HG02798 (cell line): ENCODE results near the gene CSTA.

Experiments
- ATAC-seq: cut with Tn5 transposase; IDR thresholded peaks from one replicate; pipeline ENCODE4 v1.9.1; 2021; ENCODE audit warnings: mild to moderate bottlenecking; ENCODE audit not compliant: unreplicated experiment, poor library complexity

CSTA gene

DNA sequence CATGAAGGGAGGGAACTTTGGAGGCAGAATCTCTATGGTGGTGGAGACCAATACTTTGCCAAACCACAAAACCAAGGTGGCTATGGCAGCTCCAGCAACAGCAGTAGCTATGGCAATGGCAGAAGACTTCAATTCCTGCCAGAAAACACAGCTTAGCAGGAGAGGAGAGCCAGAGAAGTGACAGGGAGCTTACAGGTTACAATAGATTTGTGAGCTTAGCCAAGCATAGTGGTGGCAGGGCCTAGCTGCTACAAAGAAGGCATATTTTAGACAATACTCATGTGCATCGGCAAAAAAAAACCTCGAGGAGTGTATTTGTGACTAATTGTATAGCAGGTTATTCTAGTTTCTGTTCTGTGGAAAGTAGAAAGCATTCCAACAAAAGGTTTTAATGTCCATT, 6.4 kb upstream of the CSTA start:
- ATAC-seq: no peak

DNA sequence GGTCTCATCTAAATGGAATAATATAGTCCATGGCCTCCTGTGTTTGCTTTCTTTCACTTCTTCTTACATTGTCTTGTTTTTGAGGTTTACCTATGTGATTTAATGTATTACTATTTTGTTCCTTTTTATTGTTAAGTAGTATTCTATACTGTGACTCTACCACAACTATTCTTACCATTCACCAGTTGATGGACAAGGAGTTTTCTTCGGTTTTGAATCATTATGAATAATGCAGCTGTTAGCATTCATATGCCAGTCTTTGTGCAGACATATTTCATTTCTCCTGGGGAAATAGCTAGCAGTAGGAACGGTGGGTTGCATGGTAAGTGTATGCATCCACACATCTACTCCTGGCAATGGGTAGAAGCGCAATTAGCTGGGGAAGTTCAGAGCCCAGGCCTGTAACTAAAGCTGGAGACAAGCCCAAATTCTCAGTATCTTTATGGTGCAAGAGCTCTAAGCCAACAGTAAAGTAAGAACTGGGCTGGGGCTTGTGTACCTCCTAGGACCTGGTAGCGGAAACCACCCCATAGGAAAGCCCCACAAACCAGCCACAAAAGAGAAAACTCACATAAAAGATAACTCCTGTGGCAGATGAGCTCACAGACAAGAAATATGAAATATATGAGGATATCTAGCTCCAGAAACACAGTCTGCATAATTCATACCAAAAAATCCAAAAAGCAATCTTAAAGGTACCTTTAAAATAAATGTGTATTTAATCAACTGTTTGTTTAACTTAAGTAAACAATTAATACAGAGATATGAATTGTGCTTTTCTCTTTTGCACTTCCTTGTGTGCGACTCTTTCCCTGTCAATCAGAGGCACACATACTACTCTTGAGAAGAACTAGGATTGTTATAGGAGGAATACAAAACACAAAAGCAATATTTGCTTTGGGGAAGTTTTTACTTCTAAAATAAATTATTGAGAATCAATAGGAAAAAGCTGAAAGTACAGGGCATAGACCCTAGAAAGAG, 2.7 kb upstream of the CSTA start:
- peak; percentile 78 for ATAC-seq

DNA sequence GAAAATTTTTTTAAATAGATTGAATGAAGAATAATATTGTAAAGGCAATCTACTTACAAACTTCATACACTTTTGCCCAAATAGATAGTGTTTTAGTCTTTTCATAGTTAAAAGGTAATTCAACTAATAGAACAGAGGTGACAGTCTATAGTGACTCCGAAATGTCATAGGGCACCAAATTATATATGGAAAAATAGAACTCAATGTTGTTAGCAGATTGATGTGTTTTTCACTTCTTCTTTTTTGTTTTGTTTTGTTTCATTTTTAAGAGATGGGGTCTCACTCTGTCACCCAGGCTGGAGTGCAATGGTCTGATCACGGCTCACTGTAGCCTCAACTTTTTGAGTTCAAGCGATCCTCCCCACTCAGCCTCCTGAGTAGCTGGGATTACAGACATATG, 721 bp downstream of the CSTA start:
- no peak for ATAC-seq

DNA sequence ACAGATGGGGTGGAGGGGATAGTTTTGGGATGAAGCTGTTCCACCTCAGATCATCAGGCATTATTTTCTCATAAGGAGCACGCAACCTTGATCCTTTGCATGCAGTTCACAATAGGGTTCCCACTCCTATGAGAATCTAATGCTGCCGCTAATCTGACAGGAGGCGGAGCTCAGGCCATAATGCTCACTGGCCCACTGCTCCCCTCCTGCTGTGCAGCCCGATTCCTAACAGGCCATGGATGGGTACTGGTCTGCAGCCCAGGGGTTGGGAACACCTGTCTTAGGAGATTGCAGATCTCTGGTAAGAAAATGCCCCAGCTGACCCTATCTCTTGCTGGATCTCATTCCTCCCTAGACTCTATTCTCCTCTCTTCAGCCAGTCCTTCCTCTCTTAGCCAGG, 6.8 kb downstream of the CSTA start:
- no peak for ATAC-seq

DNA sequence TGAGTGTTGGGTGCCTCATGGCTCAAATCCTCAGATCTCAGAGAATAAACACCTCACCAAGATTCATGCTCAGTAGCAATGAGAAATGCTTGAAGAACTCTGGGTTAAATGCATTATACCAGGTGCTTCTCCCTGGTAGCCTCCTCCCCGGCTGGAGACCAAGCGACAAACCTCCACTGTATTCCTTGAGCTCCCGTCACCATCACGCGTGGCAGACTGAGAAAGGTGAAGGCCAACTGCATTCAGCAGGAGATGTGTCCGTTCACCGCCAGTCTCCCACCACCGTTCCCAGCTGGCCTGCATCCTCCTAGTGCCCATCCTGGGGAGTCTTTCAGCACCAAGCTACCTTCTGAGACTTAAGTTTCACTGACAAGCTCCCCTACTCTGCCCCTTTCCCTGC, 7.5 kb downstream of the CSTA start:
- no peak for ATAC-seq

DNA sequence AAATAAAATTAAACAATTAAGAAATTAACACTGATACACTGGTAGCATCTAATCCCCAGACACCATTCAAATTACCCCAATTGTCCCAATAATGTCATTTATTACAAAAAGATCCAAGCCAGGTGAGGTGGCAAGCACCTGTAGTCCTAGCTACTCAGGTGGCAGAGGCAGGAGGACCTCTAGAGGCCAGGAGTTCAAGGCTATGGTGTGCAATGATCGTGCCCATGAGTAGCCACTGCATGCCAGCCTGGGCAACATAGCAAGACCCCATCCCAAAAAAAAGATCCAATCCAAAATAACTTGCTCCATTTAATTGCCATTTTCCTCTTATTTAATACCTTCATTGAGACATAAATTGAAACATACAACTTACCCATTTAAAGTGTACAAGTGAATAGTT, 17.8 kb downstream of the CSTA start:
- ATAC-seq: no peak

DNA sequence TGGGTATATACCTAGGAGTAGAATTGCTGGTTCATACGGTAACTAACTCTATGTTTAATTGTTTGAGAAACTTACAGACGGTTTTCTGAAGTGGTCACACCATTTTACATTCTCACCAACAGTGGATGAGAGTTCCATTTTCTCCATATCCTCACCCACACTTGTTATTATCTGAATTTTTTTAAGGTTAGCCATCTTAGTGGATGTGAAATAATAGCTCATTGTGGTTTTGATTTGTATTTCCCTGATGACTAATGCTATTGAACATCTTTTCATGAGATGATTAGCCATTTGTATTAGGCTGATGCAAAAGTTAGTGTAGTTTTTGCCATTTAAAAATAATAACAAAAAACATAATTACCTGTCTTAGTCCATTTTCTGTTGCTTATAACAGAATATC, 18.6 kb downstream of the CSTA start:
- no peak for ATAC-seq

DNA sequence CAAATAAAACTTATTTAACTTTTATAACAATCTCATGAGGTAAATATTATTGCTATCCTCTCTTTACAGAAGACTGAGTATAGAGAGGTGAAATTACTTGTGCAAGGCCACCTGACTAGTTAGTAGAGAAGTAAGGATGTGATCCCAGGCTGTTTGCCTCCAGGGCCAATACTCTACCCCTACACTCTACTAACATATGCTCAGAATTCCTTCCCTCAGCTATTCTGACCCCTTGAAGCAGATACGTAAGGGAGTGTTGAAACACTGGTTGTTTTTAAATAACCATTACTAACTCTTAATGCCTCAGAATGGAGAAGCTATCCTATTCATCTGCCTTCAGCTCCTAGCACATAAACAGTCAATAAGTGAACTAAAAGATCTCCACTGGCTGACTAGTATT, 24.1 kb downstream of the CSTA start:
- no peak for ATAC-seq

DNA sequence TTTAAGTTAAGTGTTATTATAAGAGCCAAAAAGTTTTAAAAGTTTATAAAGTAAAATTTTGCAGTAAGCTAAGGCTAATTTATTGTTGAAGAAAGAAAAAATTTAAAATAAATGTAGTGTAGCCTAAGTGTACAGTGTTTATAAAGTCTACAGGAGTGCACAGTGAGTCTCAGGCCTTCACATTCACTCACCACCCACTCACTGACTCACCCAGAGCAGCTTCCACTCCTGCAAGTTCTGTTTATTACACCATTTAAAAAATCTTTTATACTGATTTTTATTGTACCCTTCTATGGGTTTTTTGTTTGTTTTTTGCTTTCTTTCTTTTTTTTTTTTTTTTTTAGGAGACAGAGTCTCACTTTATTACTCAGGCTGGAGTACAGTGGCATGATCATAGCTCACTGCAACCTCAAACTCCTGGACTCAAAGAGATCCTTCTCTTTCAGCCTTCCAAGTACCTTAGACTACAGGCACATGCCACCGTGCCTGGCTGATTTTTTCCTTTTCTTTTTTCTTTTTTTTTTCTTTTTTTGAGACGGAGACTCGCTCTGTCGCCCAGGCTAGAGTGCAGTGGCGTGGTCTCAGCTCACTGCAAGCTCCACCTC, 25.9 kb downstream of the CSTA start:
- ATAC-seq: no peak

DNA sequence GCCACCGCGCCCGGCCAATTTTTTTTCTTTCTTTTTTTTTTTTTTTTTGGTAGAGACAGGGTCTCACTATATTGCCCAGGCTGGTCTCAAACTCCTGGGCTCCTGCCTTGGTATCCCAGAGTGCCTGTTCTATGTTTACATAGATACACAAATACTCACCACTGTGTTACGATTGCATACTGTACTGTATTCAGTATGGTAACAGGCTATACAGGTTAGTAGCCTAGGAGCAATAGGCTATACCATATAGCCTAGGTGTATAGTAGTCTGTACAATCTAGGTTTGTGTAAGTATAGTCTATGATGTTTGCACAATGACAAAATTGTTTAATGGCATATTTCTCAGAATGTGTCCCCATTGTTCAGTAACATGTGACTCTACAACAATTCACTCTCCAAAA, 26.6 kb downstream of the CSTA start:
- ATAC-seq: no peak

DNA sequence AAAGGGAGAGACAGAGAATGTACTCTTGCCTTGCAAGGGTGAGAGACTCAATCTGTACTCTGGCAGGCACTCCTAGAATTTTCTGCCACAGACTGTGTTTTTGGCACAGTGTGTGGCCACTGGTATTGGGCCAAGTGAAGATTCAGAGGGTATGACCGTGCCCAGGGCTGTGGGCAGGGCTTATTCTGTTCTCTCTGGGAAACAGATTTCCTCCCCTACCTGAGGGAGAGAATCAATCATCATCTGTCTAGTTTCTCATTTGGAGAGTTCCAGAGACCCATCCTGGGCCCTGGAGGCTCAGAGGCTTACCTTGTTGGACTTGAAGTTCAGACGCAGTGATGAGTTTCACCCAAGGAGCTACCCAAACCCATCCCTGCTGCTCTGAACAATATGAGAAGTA, 28.2 kb downstream of the CSTA start:
- ATAC-seq: no peak

DNA sequence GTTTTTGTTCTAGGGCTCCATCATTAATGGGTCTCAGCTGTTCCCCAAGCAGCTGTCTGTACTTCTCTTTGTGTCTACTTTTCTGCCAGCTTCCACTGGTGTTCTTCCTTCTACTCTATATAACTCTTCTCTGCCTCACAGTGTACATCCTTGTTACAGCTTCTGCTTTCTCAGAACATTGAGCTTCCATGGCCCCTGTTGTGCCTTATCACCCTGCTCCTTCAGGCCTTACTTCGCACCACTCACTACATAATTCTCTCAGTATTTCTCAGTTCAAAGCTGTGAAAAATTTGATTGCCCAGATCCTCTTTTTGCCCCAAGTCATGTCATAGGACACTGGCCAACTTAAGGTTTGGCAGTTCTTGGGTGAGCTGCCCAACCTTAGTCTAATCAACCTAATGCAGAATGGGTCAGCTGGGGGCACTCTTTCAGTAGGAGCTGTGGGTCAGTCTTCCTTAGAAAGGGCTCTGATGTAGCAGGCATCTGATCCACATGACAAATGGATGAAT, 28.9 kb downstream of the CSTA start:
- ATAC-seq: no peak

DNA sequence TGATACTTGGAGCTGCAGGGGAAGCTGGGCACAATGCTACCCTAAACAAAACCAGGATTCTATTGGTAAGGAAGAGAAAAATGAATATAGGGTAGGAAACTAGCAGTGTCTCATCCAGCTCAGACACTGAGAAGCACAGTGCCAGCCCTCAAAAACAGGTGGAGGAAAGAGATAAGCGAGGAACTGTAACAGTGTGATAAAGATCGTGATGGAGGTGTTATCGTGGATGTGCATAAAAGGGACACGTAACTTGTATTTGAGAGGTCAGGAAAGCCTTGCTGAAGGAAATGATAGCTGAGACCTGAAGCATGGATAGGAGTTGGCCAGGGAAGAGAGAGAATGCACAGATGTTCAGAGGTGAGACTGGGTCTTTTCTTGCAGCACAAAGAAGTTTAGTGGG, 30.6 kb downstream of the CSTA start:
- no peak for ATAC-seq

DNA sequence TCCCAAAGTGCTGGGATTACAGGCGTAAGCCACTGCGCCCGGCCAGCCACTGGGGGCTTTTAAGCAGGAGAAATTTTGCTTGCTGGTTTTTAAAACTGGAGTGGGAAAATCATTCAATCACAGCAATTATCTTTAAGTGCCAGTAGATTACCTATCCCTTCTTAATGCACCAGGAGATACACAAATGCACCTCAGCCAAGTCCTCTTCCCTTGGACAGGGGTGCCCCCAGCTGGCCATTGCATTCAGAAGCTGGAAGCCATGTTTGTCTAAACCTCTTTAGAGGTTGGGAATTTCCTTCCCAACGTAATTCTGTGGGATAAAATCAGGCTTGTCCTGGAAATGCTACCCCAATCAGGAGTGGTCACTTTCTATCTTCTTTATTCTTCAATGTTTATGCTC, 31.4 kb downstream of the CSTA start:
- ATAC-seq: no peak

DNA sequence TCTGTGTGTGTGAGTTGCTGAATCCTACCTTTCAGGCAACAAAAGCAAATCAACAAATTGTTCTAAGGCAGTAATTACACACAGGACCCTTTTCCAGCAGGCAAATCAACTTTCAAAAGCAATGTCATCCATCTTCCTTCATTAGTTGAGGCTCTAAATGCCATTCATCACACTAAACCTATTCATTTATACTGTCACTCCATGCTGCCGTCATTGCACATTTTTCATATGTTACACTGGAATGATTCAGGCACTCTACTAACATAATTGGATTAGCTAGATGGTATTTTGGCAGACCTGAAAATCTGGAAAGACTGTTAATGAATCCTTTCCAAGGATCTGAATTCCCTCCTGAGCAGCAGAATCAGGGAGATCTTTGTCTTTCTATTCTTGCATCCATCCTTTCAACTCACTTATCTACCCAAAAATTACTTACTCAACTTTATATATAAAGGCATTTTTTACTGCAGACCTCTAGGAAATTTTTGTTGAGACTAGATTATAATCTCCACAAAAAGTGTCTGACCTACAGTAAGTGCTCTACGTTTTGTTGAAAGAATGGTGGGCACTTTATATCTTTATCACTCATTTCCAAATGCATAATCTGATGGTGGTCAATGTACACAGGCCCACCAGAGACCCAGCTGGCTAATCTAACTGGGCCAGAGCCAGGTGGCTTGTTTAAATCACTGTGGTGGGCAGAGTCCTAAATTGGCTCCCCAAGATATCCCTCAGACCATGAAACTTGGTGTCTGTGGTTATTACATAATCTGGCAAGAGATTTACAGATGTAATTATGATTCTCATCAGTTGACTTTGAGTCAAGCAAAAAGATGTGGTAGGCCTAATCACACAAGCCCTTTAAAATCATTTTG, 33.0 kb downstream of the CSTA start:
- no peak for ATAC-seq

DNA sequence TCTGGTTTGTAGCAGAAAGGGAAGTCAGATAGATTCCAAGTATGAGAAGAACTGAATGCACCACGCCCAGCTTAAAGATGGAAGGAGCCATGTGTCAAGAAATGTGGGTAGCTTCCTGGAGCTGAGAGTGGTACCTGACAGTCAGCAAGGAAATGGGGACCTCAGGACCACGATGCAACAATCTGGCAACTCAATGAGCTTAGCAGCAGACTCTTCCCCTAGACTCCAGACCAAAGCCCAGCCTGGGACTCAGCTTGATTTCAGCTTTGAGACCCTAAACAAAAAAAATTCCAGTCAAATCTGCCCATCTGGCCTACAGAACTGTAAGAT, 33.6 kb downstream of the CSTA start:
- ATAC-seq: no peak

DNA sequence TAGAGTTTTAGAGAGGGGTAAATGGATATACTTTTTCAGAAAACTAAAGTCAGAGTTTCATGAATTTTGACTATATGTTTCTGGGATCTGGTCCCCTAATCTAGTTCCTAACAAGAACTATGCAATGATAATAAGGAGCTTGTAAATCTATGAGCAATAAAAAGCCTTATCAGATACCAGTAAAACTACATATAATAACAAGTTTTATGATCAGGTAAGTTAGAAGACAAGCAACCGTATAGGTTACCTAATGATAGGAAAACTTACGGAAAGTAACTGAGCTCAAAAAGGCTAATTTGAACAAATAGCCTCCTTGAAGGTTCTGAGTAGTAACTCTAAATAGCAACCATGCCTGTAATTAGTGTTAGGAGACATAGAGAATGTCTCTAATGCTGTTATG, 37.0 kb downstream of the CSTA start:
- no peak for ATAC-seq

DNA sequence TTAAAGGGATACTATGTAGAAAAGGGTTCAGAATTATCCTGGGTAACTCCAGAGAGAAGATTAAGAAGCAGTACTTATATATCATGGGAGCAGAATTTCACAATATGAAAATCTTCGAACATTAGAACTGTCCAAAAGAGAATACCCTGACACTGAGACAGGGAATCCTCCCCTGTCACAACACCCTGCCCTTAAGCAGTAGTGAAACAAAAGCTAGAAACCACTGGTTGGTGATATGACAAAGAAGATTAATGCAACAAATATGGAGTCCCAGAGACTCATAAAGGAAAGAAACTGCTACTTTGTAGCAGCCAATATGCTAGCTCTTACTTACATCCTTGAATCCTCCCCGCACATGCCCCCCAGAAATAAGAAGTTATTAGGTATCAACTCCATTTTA, 39.4 kb downstream of the CSTA start:
- peak; percentile 35 for ATAC-seq

DNA sequence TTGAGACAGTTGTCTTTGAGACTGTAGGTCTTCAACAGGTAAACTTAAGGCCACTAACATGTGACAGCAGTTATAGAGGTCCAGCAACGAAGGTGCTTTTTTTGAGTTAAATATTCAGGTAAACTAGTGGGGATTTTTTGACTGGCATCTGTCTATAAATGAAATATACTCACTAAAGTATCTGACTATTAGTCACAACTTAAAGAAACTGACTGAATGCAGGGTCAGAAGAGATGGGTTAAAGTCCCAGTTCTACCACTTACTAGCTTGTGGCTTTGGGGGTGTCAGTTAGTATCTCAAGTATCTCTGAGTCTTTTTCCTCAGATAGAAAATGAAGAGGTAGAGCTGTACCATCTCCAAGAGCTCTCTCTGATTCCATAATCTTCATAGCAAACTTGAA, 40.0 kb downstream of the CSTA start:
- ATAC-seq: peak; percentile 51

DNA sequence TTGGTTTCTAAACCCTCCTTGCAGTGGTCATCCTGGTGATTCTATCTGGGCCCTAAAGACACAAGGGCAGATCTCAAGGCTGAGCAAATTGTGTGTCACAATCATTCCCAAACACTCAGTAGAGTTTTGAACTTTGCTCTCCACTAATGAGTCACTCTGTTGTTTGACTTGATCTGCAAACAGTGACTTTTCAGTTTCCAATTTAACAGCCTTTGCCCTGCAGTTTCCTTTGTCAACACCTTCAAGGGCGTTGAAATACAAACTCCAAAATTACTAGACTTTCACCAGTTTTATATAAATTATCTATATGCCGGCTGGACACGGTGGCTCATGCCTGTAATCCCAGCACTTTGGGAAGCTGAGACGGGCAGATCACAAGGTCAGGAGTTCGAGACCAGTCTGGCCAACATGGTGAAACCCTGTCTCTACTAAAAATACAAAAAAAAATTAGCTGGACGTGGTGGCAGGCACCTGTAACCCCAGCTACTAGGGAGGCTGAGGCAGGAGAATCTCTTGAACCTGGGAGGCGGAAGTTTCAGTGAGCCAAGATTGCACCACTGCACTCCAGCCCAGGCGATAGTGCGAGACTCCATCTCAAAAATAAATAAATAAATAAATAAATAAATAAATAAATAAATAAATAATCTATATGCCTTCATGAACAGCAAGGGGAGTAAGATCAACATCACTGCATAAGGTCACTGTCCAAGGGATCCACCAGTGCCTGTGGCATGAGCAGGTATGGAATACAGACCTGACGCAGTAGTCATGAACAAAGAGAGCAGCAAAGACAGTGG, 40.7 kb downstream of the CSTA start:
- peak; percentile 92 for ATAC-seq
